ENCODE results near the gene DCLRE1C. TPM values are rescaled to one million over a fixed set of nuclear protein-coding genes. Genes with fewer than 3 reads are reported as not detected.
"Not testable (repeated sequence)": the region's sequence is repeated elsewhere in the genome, so short reads cannot be mapped to it uniquely, and the experiment has no call there.

The DCLRE1C gene
- polyA plus RNA-seq (ENCODE audit: insufficient read length in 3 of 3): 10 to 100 TPM; 13.5 to 14.6 (median 14.3) TPM

GRCh38 chr10:14954001-14954770, at the start of gene DCLRE1C:
DCLRE1C (minus strand) TSS chr10:14954096; CDS start chr10:14954010, 86 bp downstream.
- peak; percentile 81 to 83 (median 81) for DNase-seq (ENCODE audit: low read depth in 3 of 3, low spot score in 2 of 3)

DNA sequence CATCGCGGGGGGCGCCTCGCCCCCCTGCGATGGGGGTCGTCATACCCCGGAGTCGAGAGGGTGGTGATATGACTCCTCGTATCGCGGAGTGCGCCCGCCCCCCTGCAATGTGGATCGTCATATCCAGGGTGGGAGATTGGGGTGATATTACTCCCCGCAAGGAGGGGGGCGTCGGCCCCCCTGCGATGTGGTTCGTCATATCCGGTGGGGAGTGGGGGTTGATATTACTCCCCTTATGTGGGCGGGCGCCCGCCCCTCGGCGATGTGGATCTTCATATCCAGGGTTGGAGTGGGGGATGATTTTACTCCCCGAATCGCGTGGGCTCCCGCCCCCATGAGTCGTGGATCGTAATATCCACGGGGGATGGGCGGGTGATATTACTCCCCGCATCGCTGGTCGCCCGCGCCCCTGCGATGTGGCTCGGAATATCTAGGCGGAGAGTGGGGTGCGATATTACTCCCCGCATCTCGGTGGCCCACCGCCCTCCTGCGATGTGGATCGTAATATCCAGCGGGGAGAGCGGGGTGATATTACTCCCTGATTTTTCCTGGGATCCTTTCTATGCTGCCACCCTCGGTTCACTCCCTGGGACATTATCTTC, 42.2 kb upstream of the DCLRE1C start:
- no peak for DNase-seq (ENCODE audit: low read depth in 3 of 3, low spot score in 2 of 3)

DNA sequence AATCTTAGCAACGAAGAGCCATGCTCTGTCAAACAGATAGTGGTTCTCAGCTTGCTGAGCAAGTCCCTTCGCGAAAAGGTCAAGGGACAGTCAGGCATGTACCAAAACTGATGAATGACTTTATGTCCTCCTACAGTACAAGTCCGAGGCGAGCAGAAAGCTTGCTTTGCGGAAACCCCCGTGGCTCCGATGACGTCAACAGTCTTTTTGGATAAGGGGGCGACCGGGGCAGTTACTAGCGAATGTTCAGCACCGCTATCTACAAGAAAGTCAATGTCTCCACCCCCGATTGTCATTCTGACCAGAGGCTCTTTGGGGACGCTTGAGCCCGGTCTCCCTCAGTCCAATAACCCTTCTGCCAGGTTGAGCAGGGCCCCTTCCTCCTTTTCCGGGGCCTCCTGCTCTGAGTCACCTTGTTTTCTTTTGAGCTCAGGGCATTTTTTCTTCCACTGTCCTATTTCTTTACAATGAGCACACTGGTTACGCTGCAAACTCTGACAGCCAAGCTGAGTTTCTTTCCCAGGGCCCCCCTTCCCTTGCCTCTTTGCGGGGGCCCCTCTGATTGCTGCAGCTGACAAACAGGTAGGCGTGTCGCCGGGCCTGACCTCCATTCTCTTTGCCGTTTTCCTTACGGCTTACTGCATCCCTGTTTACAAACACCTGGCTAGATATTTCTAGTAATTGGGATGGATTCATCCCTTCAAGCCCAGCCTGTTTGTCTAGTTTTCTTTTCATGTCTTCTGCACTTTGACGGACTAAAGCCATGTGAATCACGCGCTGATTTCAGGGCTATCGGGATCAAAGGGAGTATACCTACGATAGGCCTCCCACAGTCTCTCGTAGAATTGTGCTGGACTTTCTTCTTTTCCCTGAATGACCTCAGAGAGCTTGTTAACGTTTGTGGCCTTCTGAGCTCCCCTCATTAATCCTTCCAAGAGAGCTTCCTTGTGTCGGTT, 39.9 kb upstream of the DCLRE1C start:
- DNase-seq (ENCODE audit: low read depth in 3 of 3, low spot score in 2 of 3): not testable (repeated sequence)

- not testable (repeated sequence) for DNase-seq (ENCODE audit: low read depth in 3 of 3, low spot score in 2 of 3)
These were observed 38.4 kb upstream of the DCLRE1C start for GRCh38 chr10:14992336-14992735.

DNA sequence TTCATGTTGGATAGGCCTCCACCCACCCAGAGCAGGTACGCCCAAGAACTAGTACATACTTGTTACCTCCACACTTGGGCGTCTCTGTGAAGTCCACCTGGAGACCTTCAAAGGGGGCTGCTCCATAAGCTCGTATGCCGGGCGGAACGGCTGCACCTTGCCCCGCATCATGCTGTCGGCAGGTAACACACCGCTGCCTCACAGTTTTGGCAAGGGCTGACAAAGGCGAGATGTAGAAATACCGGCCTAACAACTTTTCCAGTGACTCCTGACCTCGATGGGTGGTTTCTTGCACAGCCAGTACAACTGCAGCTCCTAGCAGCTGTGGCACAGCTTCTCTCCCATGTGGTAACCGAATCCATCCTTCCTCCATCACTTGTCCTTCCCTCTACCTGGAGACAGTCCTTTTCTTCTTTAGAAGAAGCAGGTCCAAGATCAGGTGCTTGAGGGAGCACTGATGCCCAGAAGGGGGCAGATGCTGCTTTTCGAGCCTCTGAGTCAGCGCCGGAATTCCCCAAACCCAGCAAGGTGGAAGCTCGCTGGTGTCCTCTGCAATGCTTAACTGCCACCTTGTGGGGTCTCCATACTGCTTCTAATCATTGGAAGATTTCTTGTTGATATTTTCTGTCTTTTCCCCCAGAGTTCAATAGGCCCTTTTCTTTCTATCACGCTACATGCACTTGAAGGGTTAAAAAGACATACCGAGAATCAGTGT, 37.3 kb upstream of the DCLRE1C start:
- not testable (repeated sequence) for DNase-seq (ENCODE audit: low read depth in 3 of 3, low spot score in 2 of 3)

GRCh38 chr10:14989552-14989951, 35.7 kb upstream of the DCLRE1C start:
- DNase-seq (ENCODE audit: low read depth in 3 of 3, low spot score in 2 of 3): not testable (repeated sequence)

- DNase-seq (ENCODE audit: low read depth in 3 of 3, low spot score in 2 of 3): no peak
These were observed 28.8 kb upstream of the DCLRE1C start for GRCh38 chr10:14982744-14983143.

GRCh38 chr10:14975672-14976273, 21.9 kb upstream of the DCLRE1C start:
- no peak for DNase-seq (ENCODE audit: low read depth in 3 of 3, low spot score in 2 of 3)

DNA sequence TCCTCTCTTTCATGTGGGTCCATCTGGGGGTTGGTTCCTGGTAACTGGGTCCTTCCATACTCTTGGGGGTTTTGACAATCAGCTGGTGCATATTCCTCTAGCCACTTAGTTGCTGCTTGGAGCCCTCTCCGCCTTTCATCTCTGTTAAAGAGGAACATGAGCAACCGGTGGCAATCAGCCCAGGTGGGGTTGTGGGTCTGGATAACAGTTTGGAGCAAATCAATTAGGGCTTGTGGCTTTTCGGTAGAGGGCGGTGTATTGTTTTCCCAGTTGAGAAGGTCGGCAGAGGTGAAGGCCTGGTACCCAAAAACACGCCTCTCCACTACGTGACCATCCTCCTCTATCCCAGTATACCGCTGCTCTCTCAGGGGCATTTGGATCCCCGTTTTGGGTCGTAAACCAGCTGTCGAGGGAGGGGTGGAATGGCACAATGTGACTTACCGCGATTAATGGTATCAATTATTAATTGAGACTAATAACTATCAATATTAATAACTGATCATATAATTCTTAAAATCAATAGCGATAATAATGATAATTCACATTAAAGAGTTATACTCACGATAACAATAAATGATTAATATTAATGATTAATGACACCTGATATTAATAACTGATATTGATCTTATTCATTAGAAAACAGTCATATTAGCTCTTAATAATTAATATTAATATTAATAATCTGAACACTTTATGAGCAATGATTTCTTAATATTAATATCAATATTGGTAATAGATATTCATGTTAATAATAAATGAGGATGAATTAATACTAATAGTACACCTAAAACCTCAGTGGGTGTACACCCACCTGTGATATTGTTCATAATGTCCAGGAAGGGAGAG, 20.5 kb upstream of the DCLRE1C start:
- not testable (repeated sequence) for DNase-seq (ENCODE audit: low read depth in 3 of 3, low spot score in 2 of 3)

GRCh38 chr10:14971867-14972448, 18.1 kb upstream of the DCLRE1C start:
- DNase-seq (ENCODE audit: low read depth in 3 of 3, low spot score in 2 of 3): no peak

DNA sequence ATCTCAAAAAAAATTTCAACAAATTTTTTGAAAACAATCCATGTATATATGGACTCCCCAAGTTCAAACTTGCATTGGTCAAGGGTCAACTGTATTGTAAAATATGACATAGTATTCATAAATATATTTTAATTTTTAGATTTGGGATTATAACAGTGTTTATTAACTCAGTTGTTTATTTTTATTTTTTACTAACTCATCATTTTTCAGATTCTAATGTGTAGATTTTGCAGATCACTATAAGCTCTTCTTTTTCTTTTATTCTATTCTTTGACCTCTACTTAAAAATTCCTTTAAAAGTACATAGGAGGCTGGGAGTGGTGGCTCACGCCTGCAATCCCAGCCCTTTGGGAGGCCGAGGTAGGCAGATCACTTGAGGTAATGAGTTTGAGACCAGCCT, 14.0 kb upstream of the DCLRE1C start:
- no peak for DNase-seq (ENCODE audit: low read depth in 3 of 3, low spot score in 2 of 3)

GRCh38 chr10:14959221-14960057, 5.5 kb upstream of the DCLRE1C start, which contains the start of gene MEIG1:
MEIG1 (plus strand) TSS chr10:14959388; CDS start chr10:14966469, 7,081 bp downstream.
- DNase-seq (ENCODE audit: low read depth in 3 of 3, low spot score in 2 of 3): peak; percentile 87 to 92 (median 90)

- DNase-seq (ENCODE audit: low read depth in 3 of 3, low spot score in 2 of 3): no peak
These were observed 5.0 kb upstream of the DCLRE1C start for GRCh38 chr10:14958872-14959220.

GRCh38 chr10:14954934-14955333, 1.0 kb upstream of the DCLRE1C start:
- DNase-seq (ENCODE audit: low read depth in 3 of 3, low spot score in 2 of 3): no peak

DNA sequence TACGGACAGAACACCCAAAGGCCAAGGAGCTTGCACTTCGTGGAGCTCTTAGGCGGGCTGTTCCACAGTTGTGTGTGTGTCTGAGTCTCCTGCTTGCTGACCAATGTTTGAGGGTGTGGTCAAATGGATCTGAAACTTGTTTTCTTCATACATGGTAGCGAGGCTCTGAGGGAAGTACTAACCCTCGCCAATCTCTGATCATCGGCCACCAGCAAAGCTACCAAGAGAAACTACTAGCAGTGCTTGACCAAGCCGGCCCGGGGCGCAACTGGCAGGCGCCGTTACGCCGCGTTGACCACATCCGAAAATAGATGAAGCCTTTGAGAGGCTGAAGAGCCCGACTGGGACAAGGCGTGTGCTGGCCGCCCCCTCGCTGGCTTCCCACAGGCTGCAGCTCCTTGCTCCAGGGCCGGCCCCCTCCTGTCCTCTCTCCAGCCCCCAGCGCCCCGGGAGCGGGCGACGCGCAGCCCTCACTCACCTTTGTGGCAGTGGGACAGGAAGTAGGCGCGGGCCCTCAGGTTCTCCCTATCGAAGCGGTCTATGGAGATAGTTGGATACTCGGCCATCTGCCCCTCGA, 384 bp downstream of the DCLRE1C start:
- DNase-seq (ENCODE audit: low read depth in 3 of 3, low spot score in 2 of 3): peak; percentile 7 to 33 (median 19)

DNA sequence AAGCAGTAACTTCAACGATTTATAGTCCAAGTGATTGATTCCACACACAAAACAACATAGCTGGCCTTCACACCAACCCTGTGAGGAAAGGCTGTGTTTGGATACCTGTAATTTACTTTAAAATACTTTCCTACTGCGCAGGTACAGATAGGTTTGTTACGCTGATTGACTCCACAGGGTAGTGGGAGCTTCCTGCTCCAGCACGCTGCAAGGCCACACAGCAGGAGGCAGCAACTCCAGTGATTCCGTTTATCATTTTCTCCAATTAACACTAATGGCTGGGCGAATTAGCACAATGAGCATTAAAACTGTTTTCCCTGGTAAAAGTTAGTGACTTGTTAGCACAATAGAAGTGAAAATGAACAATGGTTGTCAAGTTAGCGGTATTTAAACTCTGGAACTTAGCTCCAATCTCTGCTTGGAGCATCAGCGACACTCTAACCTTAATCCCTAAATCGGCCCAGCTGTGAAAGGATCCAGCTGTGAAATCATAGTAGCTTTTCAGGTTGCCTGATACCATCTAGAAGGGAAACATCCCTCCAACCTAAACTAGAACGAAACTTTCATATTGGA, 959 bp downstream of the DCLRE1C start:
- peak in 2 of 3 donors; percentile 0 to 8 for DNase-seq (ENCODE audit: low read depth in 3 of 3, low spot score in 2 of 3)

DNA sequence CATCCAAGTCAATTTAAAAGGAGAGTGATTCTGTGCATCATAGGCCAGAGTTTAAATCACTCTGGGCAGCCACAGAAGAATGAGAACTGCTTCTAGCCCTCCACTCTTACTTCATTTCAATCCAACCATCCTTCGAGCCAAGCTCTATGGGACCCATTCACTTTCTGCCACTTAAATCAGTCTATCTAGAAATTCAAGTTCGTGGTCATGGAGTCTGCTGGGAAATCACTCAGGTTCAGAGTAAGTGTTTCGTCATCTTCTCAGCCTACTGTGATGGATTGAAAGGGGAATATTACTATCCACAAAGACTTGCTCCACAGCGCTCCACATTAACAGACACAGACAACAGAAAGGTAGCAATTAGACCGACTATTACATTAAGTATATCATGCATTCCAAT, 4.6 kb downstream of the DCLRE1C start:
- no peak for DNase-seq (ENCODE audit: low read depth in 3 of 3, low spot score in 2 of 3)
